C4-2B (cell line): Measurements from ENCODE around the gene CRP.

Experiments used
- ZFX ChIP-seq: fragments of 450-650 bp; IDR thresholded peaks from 2 replicates; pipeline ENCODE4 v1.6.1; 2017
- TF ChIP-seq, protein P1 (sequence below): fragments of 450-650 bp; conservative IDR thresholded peaks from 2 replicates; pipeline ENCODE4 v1.5.1; 2017; ENCODE audit warnings: mild to moderate bottlenecking

DNA sequence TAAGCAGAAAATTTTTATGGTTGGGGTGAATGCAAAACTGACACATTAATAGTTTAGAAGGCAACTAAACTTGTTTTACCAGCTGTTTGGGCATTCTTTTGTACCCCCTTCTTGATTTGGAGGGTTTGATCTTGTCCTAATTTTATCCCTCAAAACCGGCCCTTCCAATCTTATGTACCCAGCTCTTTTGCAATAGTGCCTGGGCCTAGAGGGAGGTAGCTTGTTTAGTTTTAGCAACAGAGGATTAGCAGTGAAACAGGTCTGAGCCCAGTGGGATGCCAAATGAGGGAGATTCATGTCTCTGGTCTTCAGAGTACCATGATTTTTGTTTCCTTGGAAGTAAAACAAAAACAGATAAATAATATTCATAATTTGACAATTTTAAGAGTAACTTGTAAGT, 45.1 kb downstream of the CRP start:
- TF ChIP-seq, protein P1, sequence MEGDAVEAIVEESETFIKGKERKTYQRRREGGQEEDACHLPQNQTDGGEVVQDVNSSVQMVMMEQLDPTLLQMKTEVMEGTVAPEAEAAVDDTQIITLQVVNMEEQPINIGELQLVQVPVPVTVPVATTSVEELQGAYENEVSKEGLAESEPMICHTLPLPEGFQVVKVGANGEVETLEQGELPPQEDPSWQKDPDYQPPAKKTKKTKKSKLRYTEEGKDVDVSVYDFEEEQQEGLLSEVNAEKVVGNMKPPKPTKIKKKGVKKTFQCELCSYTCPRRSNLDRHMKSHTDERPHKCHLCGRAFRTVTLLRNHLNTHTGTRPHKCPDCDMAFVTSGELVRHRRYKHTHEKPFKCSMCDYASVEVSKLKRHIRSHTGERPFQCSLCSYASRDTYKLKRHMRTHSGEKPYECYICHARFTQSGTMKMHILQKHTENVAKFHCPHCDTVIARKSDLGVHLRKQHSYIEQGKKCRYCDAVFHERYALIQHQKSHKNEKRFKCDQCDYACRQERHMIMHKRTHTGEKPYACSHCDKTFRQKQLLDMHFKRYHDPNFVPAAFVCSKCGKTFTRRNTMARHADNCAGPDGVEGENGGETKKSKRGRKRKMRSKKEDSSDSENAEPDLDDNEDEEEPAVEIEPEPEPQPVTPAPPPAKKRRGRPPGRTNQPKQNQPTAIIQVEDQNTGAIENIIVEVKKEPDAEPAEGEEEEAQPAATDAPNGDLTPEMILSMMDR: no peak
- no peak for TF ChIP-seq ZFX
